Stomach smooth muscle (tissue), 2 donors: ENCODE measurements around the gene INPP4A.
"Not testable (repeated sequence)": the region's sequence is repeated elsewhere in the genome, so short reads cannot be mapped to it uniquely, and the experiment has no call there.

Source experiments
- H3K27ac ChIP-seq: one replicate; pipeline ENCODE4 v1.7.0; 2013; ENCODE audit warnings: mild to moderate bottlenecking, low read length, inconsistent platforms
- H3K27me3 ChIP-seq, 2 donors: one replicate each; pipeline ENCODE4 v1.7.0; 2013; ENCODE audit warnings: low read length in 2 of 2; ENCODE audit not compliant: insufficient read depth in 2 of 2, control insufficient read depth in 1 of 2
- H3K36me3 ChIP-seq, 2 donors: one replicate each; pipeline ENCODE4 v1.7.0; 2013; ENCODE audit warnings: low read length in 2 of 2; ENCODE audit not compliant: control insufficient read depth in 2 of 2, insufficient read depth in 2 of 2
- H3K4me1 ChIP-seq: one replicate; pipeline ENCODE4 v1.7.0; 2013; ENCODE audit warnings: low read length; ENCODE audit not compliant: control insufficient read depth, insufficient read depth
- H3K4me3 ChIP-seq, 2 donors: one replicate each; pipeline ENCODE4 v1.7.0; 2013; ENCODE audit warnings: low read length in 2 of 2
- H3K9ac ChIP-seq, 2 donors: one replicate each; pipeline ENCODE4 v1.7.0; 2013; ENCODE audit warnings: low read length in 2 of 2, mild to moderate bottlenecking in 1 of 2
- H3K9me3 ChIP-seq, 2 donors: one replicate each; pipeline ENCODE4 v1.7.0; 2013; ENCODE audit warnings: low read length in 2 of 2; ENCODE audit not compliant: control insufficient read depth in 2 of 2
- donor health status: healthy.
- donor health status: Pancreatic carcinoma.

The INPP4A gene

DNA sequence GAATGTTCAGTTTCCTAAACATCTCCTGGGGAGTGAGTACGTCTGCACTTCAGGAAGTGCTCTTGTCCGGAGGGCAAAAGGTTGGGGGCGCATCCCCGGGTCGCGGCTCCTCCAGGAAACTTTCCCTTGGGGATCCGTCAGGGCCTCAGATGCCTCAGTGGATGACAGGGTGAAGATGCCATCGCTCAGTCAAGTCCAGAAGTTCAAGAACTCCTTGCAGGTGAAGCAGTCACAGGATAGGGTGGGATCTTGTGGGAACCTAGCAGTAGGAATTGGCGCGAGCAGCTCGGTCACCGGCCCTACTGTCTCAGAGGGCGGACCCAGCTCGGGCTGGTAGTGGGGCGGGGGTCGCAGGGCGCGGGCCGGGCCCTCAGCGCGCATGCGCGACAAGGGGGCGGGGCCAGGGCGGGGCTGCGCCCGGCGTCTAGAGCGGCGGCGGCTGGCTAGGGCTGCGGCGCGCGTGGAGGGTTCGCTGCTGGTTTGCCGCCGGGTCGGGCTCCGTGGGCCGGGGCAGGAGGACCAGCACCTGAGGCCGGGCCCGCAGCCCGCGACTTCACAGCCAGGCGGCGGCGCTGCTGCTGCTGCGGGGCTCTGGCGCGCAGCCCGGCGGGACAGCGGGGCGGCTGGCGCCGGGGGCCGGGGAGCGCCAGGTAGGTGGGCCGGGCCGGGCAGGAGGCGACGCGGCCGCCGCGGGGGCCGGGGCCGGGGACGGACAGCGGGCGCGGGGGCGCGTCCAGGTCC is at the start of gene INPP4A:
Gene INPP4A (plus strand): TSS at position 423 of the 741 bp plus-strand sequence. CDS start 75,191 bp downstream, outside the sequence.
- H3K4me1 ChIP-seq = peaks cover 19% of the 10 kb centered on the region
- peak within 1 kb of the TSS; percentile 83 to 85 for H3K4me3 ChIP-seq
- no peaks in the 10 kb centered on the region for H3K9me3 ChIP-seq
- H3K9ac ChIP-seq = peak within 1 kb of the TSS; percentile 78 to 81
- peak within 1 kb of the TSS; percentile 58 for H3K27ac ChIP-seq
- H3K36me3 ChIP-seq = no peaks in the 10 kb centered on the region
- H3K27me3 ChIP-seq = no peaks in the 10 kb centered on the region

- H3K27me3 ChIP-seq = peaks cover 0 to 2% of the 10 kb centered on the region in 2 donors
- no peaks in the 10 kb centered on the region for H3K36me3 ChIP-seq
- no peaks in the 10 kb centered on the region for H3K4me1 ChIP-seq
- H3K9ac ChIP-seq = no peak overlapping the region
- H3K27ac ChIP-seq = no peak overlapping the region
- H3K4me3 ChIP-seq = no peak overlapping the region
- no peaks in the 10 kb centered on the region for H3K9me3 ChIP-seq
These were observed 48.7 kb upstream of the INPP4A start for GRCh38 chr2:98395977-98396376.

DNA sequence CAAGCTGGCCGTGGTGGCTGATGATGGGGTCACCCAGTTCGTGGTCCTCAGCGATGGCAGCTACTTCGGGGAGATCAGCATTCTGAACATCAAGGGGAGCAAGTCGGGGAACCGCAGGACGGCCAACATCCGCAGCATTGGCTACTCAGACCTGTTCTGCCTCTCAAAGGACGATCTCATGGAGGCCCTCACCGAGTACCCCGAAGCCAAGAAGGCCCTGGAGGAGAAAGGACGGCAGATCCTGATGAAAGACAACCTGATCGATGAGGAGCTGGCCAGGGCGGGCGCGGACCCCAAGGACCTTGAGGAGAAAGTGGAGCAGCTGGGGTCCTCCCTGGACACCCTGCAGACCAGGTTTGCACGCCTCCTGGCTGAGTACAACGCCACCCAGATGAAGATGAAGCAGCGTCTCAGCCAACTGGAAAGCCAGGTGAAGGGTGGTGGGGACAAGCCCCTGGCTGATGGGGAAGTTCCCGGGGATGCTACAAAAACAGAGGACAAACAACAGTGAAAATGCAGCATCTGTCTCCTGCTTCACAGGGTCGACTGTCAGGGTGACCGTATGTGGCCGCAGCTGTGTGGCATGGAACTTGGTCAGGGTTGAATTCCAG is 47.8 kb upstream of the INPP4A start:
- H3K4me3 ChIP-seq = no peak overlapping the region
- no peaks in the 10 kb centered on the region for H3K4me1 ChIP-seq
- no peaks in the 10 kb centered on the region for H3K9me3 ChIP-seq
- H3K9ac ChIP-seq = no peak overlapping the region
- H3K27me3 ChIP-seq = peaks cover 0 to 2% of the 10 kb centered on the region in 2 donors
- no peaks in the 10 kb centered on the region for H3K36me3 ChIP-seq
- no peak overlapping the region for H3K27ac ChIP-seq

GRCh38 chr2:98399140-98399539 is 45.5 kb upstream of the INPP4A start:
- Histone ChIP-seq H3K27ac (no peak overlapping the region), H3K9ac (no peak overlapping the region), H3K9me3 (no peaks in the 10 kb centered on the region), H3K27me3 (peaks cover 0 to 2% of the 10 kb centered on the region in 2 donors), H3K4me3 (no peak overlapping the region), H3K4me1 (no peaks in the 10 kb centered on the region), H3K36me3 (no peaks in the 10 kb centered on the region)

GRCh38 chr2:98403878-98404277 is 40.8 kb upstream of the INPP4A start:
- Histone ChIP-seq H3K36me3 (no peaks in the 10 kb centered on the region), H3K4me3 (no peak overlapping the region), H3K27me3 (no peaks in the 10 kb centered on the region), H3K4me1 (no peaks in the 10 kb centered on the region), H3K9me3 (no peaks in the 10 kb centered on the region), H3K27ac (no peak overlapping the region), H3K9ac (no peak overlapping the region)

DNA sequence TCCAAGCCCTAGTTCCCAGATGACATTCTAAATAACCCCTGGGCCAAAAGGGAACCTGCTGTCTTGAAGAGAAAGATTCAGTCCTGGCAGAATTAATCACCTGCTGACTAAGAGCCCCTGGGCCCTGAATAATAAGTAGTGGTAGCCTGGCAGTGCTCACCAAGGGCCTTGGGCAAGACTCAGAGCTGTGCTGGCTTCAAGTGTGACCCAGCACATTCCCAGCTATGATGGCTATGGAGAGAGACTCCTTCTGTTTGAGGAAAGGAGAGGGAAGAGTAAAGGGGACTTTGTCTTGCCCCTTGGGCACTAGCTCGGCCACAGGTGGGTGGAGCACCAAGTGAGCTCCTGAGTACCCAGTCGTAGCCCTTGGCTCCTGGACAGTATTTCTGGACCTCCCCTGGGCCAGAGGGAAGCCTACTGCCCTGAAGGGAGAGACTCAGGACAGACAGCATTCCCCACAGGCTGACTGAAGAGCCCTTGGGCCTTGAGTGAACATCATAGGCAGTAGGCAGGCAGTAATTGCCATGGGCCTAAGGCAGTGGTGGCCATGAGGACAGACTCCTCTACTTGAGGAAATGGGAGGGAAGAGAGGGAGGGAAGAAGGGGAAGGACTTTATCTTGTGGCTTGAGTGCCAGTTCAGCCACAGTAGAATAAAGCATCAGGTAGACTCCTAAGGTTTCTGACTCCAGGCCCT is 40.0 kb upstream of the INPP4A start:
- H3K9me3 ChIP-seq = no peaks in the 10 kb centered on the region
- no peak overlapping the region for H3K27ac ChIP-seq
- no peaks in the 10 kb centered on the region for H3K36me3 ChIP-seq
- no peak overlapping the region for H3K9ac ChIP-seq
- H3K4me1 ChIP-seq = no peaks in the 10 kb centered on the region
- no peaks in the 10 kb centered on the region for H3K27me3 ChIP-seq
- no peak overlapping the region for H3K4me3 ChIP-seq

GRCh38 chr2:98405301-98405700 is 39.4 kb upstream of the INPP4A start:
- Histone ChIP-seq H3K27ac (no peak overlapping the region), H3K9me3 (no peaks in the 10 kb centered on the region), H3K4me3 (no peak overlapping the region), H3K27me3 (no peaks in the 10 kb centered on the region), H3K36me3 (no peaks in the 10 kb centered on the region), H3K4me1 (no peaks in the 10 kb centered on the region), H3K9ac (no peak overlapping the region)

GRCh38 chr2:98408155-98408554 is 36.5 kb upstream of the INPP4A start:
- Histone ChIP-seq H3K4me1 (no peaks in the 10 kb centered on the region), H3K27ac (no peak overlapping the region), H3K36me3 (no peaks in the 10 kb centered on the region), H3K4me3 (no peak overlapping the region), H3K27me3 (no peaks in the 10 kb centered on the region), H3K9ac (no peak overlapping the region), H3K9me3 (no peaks in the 10 kb centered on the region)

- H3K36me3 ChIP-seq = no peaks in the 10 kb centered on the region
- H3K4me1 ChIP-seq = no peaks in the 10 kb centered on the region
- no peaks in the 10 kb centered on the region for H3K27me3 ChIP-seq
- no peak overlapping the region for H3K4me3 ChIP-seq
- H3K9me3 ChIP-seq = peaks cover 0 to 4% of the 10 kb centered on the region in 2 donors
- H3K27ac ChIP-seq = no peak overlapping the region
- H3K9ac ChIP-seq = no peak overlapping the region
These were observed 31.8 kb upstream of the INPP4A start for GRCh38 chr2:98412751-98413458.

DNA sequence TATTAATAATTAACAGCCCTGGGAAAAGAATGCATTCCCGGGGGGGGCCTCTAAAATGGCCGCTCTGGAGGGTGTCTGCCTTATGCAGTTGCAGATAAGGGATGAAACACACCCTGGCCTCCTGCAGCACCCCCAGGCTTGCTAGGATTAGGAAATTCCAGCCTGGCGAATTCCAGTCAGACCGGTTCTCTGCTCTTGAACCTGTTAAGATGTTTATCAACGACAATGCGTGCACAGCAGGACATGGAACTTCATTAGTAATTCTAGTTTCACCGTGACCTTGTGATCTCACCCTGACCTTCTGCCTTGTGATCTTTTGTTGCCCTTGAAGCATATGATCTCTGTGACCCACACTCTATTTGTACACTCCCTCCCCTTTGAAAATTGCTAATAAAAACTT is 30.4 kb upstream of the INPP4A start:
- H3K36me3 ChIP-seq, H3K27me3 ChIP-seq, H3K9ac ChIP-seq, H3K4me1 ChIP-seq, H3K9me3 ChIP-seq, H3K4me3 ChIP-seq, H3K27ac ChIP-seq: not testable (repeated sequence)
